ENCODE results near the gene SLC4A1AP. TPM values are rescaled to one million over a fixed set of nuclear protein-coding genes. Genes with fewer than 3 reads are reported as not detected.

The SLC4A1AP gene
- total RNA-seq, 1 experiment from 2014 or later: 26.1 TPM

DNA sequence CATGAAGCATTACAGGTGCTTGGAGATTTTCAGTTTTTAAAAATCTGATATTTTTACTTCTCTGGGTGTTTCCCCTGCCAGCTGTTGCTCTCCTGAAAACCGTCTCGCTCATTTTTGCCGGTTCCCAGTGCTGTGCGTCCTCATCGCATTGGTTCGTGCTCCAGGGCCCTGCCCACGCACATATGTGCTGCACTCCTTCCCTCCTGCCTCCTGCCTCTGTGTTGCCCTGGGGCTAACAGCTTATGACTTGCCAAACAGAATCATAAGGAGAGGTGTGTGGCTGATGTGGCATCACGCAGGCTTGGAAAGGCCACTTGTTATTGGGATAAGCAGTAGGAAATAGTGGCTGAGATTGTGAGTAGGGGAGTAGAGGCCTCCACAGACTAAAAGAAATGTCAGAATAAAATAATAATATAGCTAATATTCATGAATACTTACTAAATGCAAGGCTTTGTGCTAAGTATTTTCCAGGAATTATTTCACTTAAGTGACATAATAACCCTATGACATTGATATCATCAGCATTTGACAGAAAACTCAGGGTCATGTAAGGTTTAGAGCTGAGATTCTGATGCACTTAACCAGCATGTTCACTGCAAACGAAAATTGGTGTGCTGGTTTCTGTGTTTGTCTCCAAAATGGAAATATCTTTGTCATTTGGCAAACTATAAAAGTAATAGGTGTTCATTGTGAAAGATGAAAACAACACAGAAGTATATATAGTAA lies 53.5 kb downstream of the SLC4A1AP start:
- no peak for DNase-seq (ENCODE audit: low read depth)

DNA sequence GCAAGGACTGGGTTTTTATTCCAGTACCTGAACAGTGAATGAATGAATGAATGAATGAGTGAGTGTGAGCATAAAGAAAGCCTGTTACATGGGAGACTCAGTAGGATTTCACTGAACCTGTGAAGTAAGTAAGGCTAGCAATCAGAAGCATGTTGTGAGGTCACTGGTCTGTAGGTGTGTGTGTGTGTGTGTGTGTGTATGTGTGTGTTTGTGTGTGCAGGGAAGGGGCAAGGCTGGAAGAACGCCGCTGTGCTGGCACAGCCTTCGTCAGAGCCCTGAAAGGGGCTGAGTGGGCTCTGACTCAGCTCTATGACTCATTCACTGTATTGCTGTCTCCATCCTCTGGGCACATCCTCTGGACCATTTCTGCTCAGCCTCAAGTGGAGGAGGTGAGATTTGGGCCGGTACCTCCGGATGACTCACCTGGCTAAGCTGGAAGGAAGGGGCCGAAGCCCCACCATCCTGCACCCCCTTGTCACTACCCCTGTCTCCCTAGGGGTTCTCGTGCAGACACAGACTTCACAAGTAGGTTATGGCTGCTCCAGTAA lies 56.4 kb downstream of the SLC4A1AP start:
- DNase-seq (ENCODE audit: low read depth): peak; percentile 99

DNA sequence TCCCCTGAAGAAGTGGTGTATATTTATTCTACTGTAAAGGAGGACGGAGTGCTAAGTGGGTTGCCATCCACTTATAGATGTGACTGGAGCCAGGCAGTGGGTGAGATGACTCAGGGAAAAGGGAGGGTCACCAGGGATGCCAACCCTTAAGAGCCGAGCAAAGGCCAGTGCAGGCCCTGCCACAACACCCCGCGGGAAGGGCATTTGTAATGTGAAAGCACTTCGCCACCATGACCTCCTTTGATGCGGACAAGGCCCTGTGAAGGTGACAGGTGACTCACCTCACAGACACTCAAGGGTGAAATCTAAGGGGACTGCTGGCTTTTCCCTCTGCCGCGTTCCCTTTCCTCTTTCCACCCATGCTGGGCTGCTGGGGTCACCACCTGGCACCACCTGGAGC lies 57.6 kb downstream of the SLC4A1AP start:
- peak; percentile 50 for DNase-seq (ENCODE audit: low read depth)

DNA sequence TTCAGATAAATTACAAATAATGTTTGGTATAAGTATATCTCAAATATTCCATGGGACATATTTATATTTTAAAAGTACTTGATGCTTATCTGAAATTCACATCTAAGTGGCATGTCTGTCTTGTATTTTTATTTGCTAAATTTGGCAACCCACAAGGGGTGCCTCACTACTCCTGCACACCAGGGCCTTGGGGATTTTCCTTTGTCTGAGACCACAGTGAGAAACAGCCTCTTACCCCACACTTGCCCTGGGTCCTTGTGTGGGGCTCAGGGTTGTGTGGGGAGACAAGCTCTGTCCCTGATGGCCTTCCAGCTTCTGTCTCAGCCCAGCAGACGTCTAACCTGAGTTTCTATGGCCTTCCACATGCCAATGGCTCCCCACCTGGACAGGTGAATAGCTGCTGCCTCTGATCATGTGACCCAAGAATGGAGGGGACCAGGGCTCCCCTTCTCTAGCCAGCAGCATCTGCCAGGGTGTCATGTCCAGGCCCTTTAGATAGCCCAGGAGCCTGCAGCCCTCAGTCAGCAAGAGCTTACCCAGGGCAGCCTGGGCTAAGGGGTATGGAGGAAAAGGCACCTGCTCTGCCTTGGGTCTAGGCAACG lies 58.3 kb downstream of the SLC4A1AP start:
- no peak for DNase-seq (ENCODE audit: low read depth)

DNA sequence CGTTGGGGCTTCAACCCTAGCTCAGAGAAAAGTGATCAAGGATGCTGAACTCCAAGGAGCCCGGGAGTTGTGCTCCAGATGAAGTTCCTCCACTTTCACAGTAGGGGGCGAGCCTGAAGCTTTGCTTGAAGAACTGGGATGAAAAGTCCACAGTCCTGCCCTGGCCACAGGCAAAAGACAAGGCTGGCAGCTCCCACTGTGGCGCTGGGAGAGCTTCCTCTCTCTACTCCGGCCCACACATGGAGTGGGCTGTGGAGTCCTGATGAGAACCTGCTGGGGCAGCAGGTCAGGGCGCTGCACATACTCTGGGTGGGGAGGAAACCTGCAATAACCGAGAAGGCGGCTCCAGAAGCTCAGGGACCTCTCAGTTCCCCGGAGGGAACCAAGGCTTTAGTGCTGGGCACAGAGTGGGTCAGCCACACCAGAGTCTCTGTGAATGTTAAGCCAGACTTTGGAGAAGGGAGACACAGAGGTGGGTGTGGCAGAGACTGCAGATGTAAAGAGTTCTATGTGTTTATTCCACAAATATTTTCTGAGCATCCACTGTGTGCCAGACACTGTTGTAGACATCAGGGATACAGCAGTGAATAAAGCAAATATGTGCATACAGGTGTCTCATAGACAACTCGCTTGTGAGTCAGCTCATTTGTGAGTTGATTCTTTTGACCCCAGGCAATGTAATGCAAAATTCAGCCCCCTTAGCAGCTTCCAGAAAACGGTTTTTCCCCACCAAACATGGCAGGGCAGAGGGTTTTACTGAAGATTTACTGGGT lies 59.9 kb downstream of the SLC4A1AP start:
- peak; percentile 56 for DNase-seq (ENCODE audit: low read depth)

DNA sequence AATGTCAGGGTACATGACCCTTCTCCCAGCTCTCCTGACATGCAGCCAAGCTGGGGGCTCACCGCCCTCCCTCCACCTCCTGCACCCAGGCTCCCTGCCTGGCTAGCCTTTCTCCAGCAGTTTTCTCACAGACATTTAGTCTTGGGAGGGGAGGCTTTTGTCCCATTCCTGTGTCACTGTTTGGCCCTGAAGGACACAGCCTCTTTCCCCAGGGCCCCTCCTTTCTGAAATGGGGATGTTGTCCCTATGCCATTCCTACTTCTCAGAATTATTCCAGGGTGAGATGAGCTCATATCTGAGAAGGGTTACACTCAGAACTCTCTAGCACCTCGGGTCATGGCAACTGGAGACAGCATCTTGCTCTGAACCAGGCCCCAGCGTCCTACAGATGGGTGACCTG lies 60.5 kb downstream of the SLC4A1AP start:
- no peak for DNase-seq (ENCODE audit: low read depth)

DNA sequence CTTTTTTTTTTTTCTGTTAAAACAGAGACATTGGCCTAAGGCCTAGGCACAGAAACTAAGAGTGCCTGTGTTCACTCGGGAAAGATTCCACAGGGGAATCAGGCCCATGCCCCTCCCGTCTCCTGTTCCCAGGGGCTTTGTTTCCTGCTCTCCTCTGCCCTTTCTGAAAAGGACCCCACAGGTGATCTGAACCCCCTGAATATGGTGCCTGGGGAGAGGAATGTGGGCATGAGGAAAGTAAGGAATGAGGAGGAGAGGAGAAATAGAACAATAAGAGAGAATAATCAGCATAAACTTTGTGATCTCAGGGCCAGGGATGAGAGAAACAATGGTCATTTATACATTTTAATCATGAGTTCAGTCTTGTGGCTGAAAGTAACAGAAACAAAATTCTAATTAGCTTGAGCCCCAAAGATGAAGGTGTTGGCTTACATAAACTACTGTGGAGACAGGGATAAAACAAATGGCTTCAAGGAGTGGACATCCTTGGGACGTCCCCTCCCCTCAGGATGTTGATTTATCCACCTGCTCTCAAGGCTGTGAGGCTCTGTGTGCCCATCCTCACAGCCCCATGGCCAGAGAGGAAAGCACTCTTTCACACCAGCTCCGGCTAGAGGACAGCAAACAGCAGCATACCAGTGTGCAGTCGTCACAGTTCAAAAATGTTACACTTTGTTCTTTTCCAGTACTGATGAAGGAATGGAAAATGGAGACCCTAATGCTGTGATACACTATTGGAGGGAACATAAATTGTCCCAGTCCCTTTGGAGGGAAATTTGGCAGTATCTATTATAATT lies 61.4 kb downstream of the SLC4A1AP start:
- no peak for DNase-seq (ENCODE audit: low read depth)

DNA sequence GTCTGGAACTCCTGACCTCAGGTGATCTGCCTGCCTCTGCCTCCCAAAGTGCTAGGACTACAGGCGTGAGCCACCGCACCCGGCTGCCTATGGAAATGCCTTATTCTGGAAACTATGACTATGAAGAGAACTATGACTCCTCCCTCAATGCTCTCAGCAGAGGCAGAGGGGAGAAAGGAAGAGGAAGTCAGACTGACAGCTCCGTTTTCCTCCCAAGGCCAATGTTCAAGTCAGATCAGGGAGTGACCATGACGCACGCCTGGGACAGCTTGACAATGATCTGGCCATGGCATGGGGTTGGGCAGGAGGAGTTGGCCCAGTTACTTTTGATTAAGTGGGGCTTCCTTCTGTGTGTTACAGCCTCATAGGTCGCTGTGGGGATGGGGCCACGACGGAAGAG lies 63.6 kb downstream of the SLC4A1AP start:
- no peak for DNase-seq (ENCODE audit: low read depth)

DNA sequence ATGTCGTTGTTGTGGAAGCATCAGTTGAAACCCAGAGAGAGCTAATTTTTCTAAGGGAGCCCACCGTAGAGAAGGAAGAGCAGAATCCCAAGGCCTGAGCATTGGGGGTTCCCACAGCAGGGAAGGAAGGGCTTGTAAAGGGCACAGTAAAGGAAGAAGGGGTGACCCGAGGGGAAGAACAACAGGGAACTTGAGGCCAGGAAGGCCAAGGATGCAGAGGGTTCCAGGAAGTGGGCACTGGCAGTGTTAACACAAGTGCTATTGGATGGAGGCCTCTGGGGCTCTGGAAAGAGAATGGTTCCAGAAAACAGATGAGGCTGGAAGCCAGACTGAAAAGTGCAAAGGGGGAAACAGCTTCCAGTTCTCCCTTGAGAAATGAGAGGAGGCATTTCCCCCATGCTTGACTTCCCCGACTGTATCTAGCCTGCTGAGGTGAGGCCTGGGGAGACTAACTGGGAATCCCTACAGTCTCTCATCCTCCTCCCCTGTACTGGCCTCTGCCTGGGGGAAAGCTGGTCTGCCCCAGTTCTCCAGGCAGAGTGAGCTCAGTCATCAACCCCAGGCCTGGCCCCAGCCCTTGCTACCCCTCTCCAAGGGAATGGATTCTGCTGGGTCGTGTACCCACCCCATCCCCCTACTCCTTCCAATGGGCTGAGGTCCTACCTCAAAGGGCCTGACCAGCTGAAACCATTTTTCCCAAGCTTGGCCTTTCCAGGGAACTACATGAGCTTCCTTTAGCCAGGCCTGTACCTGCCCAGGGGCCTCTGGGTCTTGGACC lies 64.6 kb downstream of the SLC4A1AP start:
- no peak for DNase-seq (ENCODE audit: low read depth)

DNA sequence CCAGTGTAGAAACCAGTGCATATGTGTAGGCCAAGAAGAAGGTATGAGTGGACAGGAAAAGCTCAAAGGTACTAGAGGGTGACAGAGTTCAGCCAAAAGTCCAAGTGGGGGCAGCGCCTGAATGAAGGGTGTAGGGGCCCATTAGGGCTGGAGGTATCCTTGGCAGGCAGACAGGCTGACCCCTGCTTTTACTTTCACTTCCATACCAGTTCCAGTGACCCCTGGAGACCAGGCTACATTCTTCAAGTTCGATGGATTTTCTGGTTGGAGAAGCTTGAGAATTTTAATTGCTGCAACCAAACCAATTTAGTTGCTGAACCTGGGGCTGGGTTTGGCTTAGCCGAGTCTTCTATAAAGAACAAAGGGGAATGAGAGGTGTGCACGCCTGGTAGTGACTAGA lies 65.5 kb downstream of the SLC4A1AP start:
- DNase-seq (ENCODE audit: low read depth): no peak

DNA sequence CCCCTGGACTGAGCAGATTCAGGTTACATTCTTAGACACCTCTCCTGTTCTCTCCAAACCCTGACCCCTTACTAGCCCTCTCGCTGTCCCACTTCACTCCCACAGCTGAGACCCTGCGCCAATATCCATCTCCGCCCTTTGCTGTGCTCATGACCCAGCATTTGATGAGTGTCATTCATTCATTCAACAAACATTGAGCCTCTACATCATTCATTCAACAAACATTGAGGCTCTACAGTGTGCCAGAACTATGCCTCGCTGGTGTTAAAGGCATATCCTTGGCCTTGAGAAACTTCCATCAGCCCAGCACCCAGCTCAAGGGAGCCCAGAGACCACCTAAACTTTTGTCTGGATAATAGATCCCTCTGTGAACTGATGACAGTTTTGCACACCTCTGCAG lies 65.9 kb downstream of the SLC4A1AP start:
- no peak for DNase-seq (ENCODE audit: low read depth)

DNA sequence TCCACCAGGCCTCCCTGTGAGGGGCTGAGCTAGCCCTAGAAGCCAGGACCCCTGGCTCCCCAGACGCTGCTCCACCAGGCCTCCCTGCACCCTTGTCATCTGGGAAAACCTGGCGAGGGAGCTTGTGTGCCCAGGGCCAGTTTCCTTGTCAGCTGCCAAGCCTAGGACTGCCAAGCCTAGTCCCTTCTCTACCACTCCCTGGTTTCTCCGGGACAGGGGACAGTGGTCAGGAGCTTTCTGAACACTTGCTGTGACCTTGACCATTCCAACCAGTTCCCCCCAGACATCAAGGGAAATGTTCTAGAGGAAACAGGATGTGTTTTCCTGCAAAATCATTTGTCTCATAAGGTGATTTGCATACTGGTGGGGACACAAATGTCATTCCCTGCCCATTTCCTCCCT lies 66.6 kb downstream of the SLC4A1AP start:
- no peak for DNase-seq (ENCODE audit: low read depth)

DNA sequence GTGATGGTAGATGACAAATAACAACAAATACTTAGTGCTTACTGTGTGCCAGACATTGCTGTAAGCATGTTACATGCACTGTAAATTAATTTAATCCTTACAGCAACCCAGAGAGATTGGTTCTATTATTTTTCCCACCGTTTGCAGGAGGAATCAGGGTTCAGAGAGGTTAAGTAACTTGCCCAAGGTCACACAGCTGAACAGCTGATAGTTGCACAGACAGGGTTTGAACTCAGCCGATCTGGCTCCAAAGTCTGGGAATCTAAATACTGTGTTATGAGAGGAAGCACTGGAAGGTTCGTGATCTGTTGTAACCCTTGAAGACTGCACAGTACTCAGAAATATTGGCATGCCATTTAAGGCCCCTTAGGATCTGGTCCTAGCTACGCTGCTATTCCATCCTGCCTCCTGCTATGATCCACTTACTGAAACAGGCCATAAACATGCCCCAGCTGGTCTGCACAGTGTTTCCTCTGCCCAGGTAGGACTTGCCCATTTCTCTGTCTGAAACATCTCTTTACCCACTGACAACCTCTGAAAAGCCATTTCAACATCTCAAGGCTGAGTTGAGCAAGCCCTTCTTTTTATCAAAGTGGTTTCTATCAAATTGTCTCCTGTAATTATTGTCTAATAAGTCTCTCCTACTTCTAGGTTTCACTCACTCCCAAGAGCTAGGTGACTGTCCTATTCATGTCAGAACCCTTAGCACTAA lies 67.4 kb downstream of the SLC4A1AP start:
- no peak for DNase-seq (ENCODE audit: low read depth)

DNA sequence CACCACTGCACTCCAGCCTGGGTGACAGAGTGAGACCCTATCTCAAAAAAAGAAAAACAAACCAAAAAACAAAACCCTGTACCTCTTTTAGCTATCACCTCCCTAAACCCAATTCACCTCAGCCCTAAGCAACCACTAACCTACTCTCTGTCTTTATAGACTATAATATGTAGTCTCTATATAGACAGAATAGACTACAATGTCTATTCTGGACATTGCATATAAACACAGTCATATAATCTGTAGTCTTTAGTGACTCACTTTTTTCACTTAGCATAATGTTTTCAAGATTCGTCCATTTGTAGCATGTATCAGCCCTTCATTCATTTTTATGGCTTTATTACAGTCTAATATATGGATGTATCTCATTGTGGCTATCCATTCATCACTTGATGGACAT lies 70.6 kb downstream of the SLC4A1AP start:
- DNase-seq (ENCODE audit: low read depth): no peak

DNA sequence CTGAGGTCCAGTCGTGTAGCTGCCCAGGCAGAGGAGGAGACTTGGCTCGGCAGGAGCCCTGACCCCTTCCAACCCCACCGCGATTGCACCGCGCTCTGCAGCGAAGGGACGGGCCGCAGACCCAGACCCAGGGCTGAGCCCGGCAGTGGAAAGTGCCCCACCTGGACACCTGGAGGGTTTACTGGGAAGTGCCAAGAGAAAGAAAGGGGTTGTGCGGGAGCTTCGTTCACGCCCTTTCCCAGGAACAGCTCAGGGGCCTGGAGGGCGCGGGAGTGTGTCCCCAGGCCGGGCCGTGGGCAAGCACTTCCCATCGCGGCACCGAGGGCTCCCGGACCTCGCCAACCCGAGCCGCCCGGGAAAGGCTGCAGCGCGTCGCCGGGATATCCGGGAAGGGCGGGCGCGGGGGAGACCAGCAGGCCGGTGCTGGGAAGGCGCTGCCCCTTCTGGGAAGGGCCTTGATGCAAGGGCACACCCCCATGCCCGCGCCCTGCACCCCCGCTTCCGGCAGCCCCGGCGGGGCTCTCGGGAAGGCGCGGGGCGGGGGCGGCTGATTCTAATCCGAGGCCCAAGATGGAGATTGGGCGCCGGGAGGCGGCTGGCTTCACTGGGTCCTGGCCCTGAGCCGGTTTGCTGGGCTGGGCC lies 71.7 kb downstream of the SLC4A1AP start:
- no peak for DNase-seq (ENCODE audit: low read depth)

DNA sequence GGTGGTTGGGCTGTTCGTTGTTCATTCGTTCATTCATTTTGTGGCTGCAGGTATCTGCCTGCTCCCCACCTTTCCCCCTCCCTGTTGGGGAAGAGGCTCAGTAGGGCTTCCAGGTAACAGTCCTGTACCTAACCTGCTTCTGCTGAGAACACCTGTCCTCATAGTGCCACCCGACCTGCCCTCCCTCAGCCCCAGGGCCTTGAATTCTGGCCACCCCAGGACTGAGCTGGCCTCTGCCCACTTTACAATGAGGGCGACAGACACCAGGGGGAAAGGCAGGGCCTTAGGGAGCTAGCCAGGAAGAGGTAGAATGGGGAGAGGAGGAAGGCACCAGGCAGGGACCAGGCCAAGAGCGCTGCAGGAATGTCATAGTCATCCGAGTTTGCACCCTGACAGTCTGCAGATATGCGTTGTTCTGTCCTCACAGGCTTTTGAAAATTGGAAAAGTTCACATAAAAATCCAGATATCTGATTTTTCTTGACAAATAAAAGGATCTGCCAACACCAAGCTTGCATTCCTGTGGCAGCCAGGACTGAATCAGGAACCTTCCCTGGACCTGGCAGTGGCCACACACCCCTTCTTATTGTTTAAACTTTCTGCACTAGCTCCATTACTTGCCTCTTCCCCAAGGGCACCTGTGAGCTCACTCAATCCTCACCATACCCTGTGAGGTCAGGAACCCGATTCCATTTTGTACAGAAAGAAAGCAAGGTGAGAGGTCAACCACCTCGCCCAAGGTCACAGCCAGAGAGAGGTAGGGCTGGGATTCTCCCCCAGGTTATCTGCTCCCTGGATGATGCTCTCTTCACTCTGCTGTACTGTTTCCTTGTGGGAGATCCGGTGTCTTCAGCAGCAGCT lies 72.6 kb downstream of the SLC4A1AP start:
- no peak for DNase-seq (ENCODE audit: low read depth)

DNA sequence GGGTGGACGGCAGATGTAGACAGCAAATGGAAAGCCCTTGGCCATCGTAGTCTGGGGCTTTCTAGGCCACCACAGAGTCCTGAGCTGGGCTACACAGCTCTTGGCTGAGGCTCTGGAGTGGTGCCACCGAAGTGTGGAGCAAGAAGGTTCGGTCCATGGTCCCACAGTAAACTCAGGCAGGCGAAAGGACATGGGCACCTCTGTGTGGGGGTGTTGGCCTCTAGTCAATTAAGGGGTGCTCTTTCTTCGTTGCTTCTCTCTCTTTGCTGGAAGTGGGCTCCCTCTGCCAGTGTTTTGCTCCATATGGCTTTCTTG lies 73.2 kb downstream of the SLC4A1AP start:
- no peak for DNase-seq (ENCODE audit: low read depth)

DNA sequence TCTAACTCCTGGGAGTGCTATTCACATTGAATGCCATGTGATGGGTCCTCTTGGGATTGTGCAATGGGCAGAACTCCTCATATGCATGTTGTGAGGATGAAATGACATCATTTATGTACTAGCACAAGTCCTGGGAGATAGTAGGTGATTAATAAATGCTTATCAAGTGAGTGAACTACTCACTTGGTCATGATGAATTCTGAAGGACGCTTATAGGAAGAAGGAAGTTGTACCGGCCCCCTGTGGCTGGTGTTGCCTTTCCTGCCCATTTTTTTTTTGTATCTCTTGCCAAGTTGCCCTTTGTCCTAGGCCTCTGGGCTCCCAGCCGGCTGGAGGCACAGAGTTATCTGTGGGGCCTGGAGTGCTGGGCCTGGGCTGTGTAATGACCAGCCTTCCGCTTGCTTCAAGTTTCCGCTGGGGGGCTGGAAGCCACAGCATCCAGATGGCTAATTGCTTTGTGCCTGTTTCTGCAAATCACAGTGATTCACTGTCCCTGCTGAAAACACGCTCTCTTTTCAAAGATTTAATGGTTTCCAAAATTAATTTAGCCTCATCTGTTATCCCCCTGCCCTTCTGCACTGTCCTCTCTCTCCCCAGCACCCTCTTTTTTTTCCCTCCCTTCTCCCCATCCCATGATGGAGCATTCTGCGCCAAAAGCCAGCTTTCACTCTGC lies 74.1 kb downstream of the SLC4A1AP start:
- peak; percentile 61 for DNase-seq (ENCODE audit: low read depth)

All from HT1080 (cell line).